Uterine smooth muscle cell (primary cell): ENCODE measurements around the gene NCOR2. TPM values are rescaled to one million over a fixed set of nuclear protein-coding genes. Genes with fewer than 3 reads are reported as not detected.

ENCODE experiments used
- total RNA-seq: library from RNA; depleted of rRNA; stranded (reverse); fragments of >200 nt; gene quantifications from 2 replicates; pipeline ENCODE4 v1.2.3, GENCODE V29; 2014

Gene NCOR2
- 60.0 and 61.2 TPM in 2 replicates for total RNA-seq

GRCh38 chr12:124566997-124567672 lies at the start of gene NCOR2:
NCOR2 (minus strand) TSS chr12:124567612; CDS start chr12:124495251, 72,361 bp downstream.

